ENCODE data around the gene ZNF524. TPM values are rescaled to one million over a fixed set of nuclear protein-coding genes. Genes with fewer than 3 reads are reported as not detected.
A peak's percentile ranks its signal among the peaks of the same experiment; 100 is the strongest.

The ZNF524 gene
- total and polyA plus RNA-seq, 9 of the 15 experiments (the other 6 are each of a cell fraction or from before 2014, with no cell fraction given): 0.08 to 15.6 (median 2.9) TPM

DNA sequence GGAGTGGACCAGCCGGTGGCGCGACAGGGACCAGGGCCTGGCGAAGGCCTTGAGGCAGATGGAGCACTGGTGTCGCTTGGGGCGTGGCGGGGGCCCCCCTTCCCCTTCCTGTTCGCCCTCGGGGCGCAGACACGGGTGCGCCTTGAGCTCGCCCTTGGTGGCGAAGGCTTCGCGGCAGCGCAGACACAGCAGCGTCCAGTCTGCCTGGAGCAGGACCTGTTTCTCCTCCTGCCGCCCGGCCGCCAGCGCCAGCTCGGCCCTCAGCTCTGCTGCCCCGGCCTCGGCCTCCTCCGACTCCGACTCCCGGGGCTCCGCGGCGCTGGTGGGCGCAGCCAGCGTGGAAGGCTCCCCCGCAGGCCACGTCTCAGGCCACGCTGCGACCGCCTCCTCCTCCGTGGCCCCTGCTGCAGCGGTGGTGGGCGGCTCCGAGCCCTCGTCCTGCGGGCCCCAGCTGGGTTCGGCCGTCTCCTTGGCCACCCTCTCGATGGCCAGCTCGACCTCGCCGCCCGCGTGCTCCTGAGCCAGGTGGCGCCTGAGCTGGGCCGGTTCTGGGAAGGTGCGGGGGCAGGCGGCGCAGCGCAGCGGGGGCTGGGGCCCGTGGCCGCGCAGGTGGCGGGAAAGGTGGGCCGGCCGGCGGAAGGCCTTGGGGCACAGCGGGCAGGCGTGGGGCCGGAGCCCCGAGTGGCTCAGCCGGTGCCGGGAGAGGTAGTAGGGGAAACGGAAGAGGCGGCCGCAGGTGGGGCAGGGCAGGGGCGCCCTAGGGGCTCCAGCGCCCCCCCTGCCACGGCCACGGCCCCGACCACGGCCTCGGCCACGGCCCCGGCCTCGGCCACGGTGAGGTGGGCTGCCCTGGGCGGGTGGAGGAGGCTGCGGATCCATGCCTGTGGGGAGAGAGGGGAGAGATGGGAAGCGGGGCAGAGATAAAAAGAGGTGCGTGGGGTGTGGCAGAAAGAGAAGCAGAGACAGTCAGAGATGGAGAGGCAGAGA is 21.0 kb upstream of the ZNF524 start (continued):
- TF ChIP-seq, protein P1, sequence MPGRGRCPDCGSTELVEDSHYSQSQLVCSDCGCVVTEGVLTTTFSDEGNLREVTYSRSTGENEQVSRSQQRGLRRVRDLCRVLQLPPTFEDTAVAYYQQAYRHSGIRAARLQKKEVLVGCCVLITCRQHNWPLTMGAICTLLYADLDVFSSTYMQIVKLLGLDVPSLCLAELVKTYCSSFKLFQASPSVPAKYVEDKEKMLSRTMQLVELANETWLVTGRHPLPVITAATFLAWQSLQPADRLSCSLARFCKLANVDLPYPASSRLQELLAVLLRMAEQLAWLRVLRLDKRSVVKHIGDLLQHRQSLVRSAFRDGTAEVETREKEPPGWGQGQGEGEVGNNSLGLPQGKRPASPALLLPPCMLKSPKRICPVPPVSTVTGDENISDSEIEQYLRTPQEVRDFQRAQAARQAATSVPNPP (IDR thresholded peaks at IDR 0.05; ENCODE audit: borderline replicate concordance, insufficient read depth, insufficient read length): no peak
- no peak for TF ChIP-seq BMI1 (IDR thresholded peaks at IDR 0.05; ENCODE audit: low read length)
- TF ChIP-seq, protein P2, sequence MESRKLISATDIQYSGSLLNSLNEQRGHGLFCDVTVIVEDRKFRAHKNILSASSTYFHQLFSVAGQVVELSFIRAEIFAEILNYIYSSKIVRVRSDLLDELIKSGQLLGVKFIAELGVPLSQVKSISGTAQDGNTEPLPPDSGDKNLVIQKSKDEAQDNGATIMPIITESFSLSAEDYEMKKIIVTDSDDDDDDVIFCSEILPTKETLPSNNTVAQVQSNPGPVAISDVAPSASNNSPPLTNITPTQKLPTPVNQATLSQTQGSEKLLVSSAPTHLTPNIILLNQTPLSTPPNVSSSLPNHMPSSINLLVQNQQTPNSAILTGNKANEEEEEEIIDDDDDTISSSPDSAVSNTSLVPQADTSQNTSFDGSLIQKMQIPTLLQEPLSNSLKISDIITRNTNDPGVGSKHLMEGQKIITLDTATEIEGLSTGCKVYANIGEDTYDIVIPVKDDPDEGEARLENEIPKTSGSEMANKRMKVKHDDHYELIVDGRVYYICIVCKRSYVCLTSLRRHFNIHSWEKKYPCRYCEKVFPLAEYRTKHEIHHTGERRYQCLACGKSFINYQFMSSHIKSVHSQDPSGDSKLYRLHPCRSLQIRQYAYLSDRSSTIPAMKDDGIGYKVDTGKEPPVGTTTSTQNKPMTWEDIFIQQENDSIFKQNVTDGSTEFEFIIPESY (CRISPR knock-in tag; IDR thresholded peaks at IDR 0.05): peak; percentile 88
- TF ChIP-seq ZNF12 (CRISPR knock-in tag; IDR thresholded peaks at IDR 0.05): no peak
- TF ChIP-seq HEY1 (CRISPR knock-in tag; IDR thresholded peaks at IDR 0.05; ENCODE audit: borderline replicate concordance): no peak
- no peak for TF ChIP-seq ARID2 (IDR thresholded peaks at IDR 0.05)
- TF ChIP-seq ZNF778 (CRISPR knock-in tag; IDR thresholded peaks at IDR 0.05): no peak
- TF ChIP-seq ZNF589 (CRISPR knock-in tag; IDR thresholded peaks at IDR 0.05; ENCODE audit: low read depth): no peak
- TF ChIP-seq CSDE1 (IDR thresholded peaks at IDR 0.05): no peak
- no peak for TF ChIP-seq NFYB (IDR thresholded peaks at IDR 0.05; ENCODE audit: extremely low read depth, insufficient read length)
- no peak for TF ChIP-seq SMAD1 (IDR thresholded peaks at IDR 0.05; ENCODE audit: low read depth, low read length, partially characterized antibody)
- TF ChIP-seq RBFOX2 (IDR thresholded peaks at IDR 0.05; ENCODE audit: low read depth, low read length): peak; percentile 62
- no peak for TF ChIP-seq NR1H2 (CRISPR knock-in tag; IDR thresholded peaks at IDR 0.05)
